Tibial nerve (tissue), 4 donors: ENCODE measurements around the gene TRIM38. TPM values are rescaled to one million over a fixed set of nuclear protein-coding genes. Genes with fewer than 3 reads are reported as not detected.

Source experiments
- DNase-seq, 2 donors: peaks; one replicate each; pipeline ENCODE4 v3.0.0-alpha.2; 2019; ENCODE audit warnings: low spot score in 2 of 2
- H3K27ac ChIP-seq, 4 donors: fragments of 200-600 bp; sonication (generic) in 3 of 4; one replicate each; pipeline ENCODE4 v1.5.1; 2017 to 2019; ENCODE audit warnings: mild to moderate bottlenecking in 1 of 4
- H3K27me3 ChIP-seq, 2 donors: fragments of 200-600 bp; sonication (generic) in 1 of 2; one replicate each; pipeline versions ENCODE4 v1.5.1 to v1.6.0; 2017 to 2019
- H3K36me3 ChIP-seq, 3 donors: fragments of 200-600 bp; sonication (generic); one replicate each; pipeline ENCODE4 v1.5.1; 2018 to 2019
- H3K4me1 ChIP-seq, 4 donors: fragments of 200-600 bp; sonication (generic) in 3 of 4; one replicate each; pipeline ENCODE4 v1.5.1; 2017 to 2019
- H3K4me3 ChIP-seq, 4 donors: fragments of 200-600 bp; sonication (generic) in 3 of 4; one replicate each; pipeline ENCODE4 v1.5.1; 2017 to 2019; ENCODE audit warnings: mild to moderate bottlenecking in 1 of 4, moderate library complexity in 1 of 4
- H3K9me3 ChIP-seq, 4 donors: fragments of 200-600 bp; sonication (generic) in 3 of 4; one replicate each; pipeline ENCODE4 v1.5.1; 2017 to 2019
- EP300 ChIP-seq, 2 donors: sonication (generic); formaldehyde crosslinking; IDR thresholded peaks; one replicate each; pipeline ENCODE4 v1.6.1; 2017; ENCODE audit warnings: antibody characterized with exemption in 2 of 2, mild to moderate bottlenecking in 1 of 2
- POLR2A ChIP-seq, 2 donors: fragments of 450-650 bp; IDR thresholded peaks; one replicate each; pipeline ENCODE4 v1.6.1; 2017; ENCODE audit warnings: antibody characterized with exemption in 2 of 2, mild to moderate bottlenecking in 2 of 2, moderate library complexity in 2 of 2
- WGBS, 2 donors: methylation state at CpG; one replicate each; pipeline ENCODE4 v1.1.5; 2018; 5-methylcytosine and 5-hydroxymethylcytosine counted together
- total RNA-seq, 4 donors: library from RNA; depleted of rRNA; stranded (reverse); fragments of >200 nt; gene quantifications; one replicate each; pipeline ENCODE4 v1.1.0, GENCODE V29; 2016
- TF ChIP-seq, protein P1 (sequence below), 5 experiments: fragments of 200-600 bp in 3 of 5; fragments of 450-650 bp in 2 of 5; sonication (generic) in 3 of 5; IDR thresholded peaks; one replicate each; pipeline ENCODE4 v1.5.1; 2016 to 2019; ENCODE audit warnings: antibody characterized with exemption in 5 of 5, mild to moderate bottlenecking in 3 of 5, moderate library complexity in 2 of 5

The TRIM38 gene
- total RNA-seq, 4 donors from 2014 or later, result 8.8 to 12.2 (median 9.5) TPM

DNA sequence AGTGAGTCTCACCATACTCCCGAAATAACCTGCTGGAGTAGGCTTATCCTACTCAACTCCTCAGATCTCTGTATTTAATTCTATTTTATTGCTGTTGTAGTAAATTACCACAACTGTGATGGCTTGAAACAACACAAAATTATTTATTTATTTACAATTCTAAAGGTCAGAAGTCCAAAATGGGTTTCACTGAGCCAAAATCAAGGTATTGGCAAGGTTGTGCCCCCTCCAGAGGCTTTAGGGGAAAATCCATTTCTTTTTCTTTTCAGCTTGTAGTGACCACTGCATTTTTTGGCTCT is 31.2 kb upstream of the TRIM38 start:
- Histone ChIP-seq H3K4me3 (no peak overlapping the region), H3K27ac (no peak overlapping the region), H3K4me1 (no peaks in the 10 kb centered on the region), H3K27me3 (no peaks in the 10 kb centered on the region), H3K9me3 (no peaks in the 10 kb centered on the region), H3K36me3 (no peaks in the 10 kb centered on the region)
- DNase-seq, result no peak
- no peak for TF ChIP-seq EP300 (IDR thresholded peaks at IDR 0.05)
- TF ChIP-seq, protein P1, sequence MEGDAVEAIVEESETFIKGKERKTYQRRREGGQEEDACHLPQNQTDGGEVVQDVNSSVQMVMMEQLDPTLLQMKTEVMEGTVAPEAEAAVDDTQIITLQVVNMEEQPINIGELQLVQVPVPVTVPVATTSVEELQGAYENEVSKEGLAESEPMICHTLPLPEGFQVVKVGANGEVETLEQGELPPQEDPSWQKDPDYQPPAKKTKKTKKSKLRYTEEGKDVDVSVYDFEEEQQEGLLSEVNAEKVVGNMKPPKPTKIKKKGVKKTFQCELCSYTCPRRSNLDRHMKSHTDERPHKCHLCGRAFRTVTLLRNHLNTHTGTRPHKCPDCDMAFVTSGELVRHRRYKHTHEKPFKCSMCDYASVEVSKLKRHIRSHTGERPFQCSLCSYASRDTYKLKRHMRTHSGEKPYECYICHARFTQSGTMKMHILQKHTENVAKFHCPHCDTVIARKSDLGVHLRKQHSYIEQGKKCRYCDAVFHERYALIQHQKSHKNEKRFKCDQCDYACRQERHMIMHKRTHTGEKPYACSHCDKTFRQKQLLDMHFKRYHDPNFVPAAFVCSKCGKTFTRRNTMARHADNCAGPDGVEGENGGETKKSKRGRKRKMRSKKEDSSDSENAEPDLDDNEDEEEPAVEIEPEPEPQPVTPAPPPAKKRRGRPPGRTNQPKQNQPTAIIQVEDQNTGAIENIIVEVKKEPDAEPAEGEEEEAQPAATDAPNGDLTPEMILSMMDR (IDR thresholded peaks at IDR 0.05), result no peak
- TF ChIP-seq POLR2A (IDR thresholded peaks at IDR 0.05), result no peak
- 70 to 73% methylated on average over 1 of the region's 1 CpG for WGBS, 2 donors

DNA sequence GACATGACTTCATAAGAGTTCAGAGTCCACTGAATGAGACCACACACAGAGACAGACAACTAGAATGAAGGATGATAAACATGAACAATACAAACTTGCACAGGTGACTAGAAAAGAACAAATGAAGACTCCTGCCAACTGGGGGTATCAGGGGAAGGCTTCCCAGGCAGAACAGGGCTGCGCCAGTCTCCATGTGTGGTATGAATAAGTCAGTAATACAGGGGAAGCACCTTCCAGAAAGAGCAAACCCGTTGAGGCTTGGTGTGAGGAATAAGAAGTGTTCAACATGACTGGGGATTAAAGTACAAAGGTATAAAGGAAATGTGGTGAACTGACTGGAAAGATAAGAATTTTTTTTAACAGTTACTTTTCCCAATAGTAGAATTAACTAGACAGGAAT is 28.4 kb upstream of the TRIM38 start:
- H3K27me3 ChIP-seq, result no peaks in the 10 kb centered on the region
- no peaks in the 10 kb centered on the region for H3K9me3 ChIP-seq
- WGBS, 2 donors, result 74 to 76% methylated on average over 2 of the region's 2 CpGs
- H3K36me3 ChIP-seq, result no peaks in the 10 kb centered on the region
- no peak overlapping the region for H3K4me3 ChIP-seq
- DNase-seq, result no peak
- H3K4me1 ChIP-seq, result no peaks in the 10 kb centered on the region
- H3K27ac ChIP-seq, result no peak overlapping the region
- TF ChIP-seq, protein P1 (IDR thresholded peaks at IDR 0.05), result no peak
- TF ChIP-seq EP300 (IDR thresholded peaks at IDR 0.05), result no peak
- TF ChIP-seq POLR2A (IDR thresholded peaks at IDR 0.05), result no peak

DNA sequence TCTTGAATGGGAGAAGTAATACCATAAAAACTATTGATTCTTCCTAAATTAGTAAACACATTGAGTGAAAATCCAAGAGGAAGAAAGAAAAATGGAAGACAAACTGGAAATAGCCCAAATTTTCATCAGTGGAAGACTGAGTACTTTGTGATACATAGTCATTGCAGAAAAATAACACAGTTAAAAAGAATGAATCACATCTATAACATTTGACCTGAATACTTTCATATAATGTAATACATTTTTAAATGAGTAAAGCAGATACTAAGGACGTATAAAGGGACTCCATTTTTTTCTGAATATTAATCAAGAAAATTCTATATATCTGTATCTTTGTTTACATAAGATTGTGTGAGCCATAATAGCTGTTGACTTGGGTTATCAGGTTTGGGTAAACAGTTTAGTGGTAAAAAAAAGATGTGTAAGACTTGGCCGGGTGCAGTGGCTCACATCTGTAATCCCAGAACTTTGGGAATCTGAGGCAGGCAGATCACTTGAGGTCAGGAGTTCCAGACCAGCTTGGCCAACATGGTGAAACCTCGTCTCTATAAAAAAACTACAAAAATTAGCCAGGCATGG is 27.8 kb upstream of the TRIM38 start:
- Histone ChIP-seq H3K36me3 (no peaks in the 10 kb centered on the region), H3K9me3 (no peaks in the 10 kb centered on the region), H3K27me3 (no peaks in the 10 kb centered on the region), H3K4me1 (no peaks in the 10 kb centered on the region), H3K27ac (no peak overlapping the region), H3K4me3 (no peak overlapping the region)
- 67 to 77% methylated on average over 3 of the region's 3 CpGs for WGBS, 2 donors
- no peak for DNase-seq
- TF ChIP-seq, protein P1 (IDR thresholded peaks at IDR 0.05), result no peak
- no peak for TF ChIP-seq EP300 (IDR thresholded peaks at IDR 0.05)
- TF ChIP-seq POLR2A (IDR thresholded peaks at IDR 0.05), result no peak

DNA sequence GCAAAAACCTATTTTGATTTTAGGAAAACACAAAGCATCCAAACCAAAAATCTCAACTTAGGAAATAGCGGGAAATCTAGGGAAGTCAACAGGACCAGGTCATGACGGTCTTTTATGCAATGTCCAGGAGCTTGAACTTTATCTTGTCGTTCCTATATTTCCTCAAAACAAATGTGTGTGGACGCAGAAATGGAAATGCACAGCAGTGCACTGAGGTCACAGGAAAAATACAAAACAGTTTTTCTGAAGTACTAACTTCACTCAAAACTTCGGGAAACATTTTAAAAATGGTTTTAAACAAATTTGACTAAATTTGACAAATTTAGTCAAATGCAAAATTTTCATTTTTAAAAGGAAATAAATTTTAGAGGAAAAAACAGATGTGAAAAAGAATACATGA is 26.6 kb upstream of the TRIM38 start:
- Histone ChIP-seq H3K27me3 (no peaks in the 10 kb centered on the region), H3K4me1 (no peaks in the 10 kb centered on the region), H3K9me3 (no peaks in the 10 kb centered on the region), H3K4me3 (no peak overlapping the region), H3K36me3 (no peaks in the 10 kb centered on the region), H3K27ac (no peak overlapping the region)
- no peak for DNase-seq
- TF ChIP-seq EP300 (IDR thresholded peaks at IDR 0.05) (no peak), POLR2A (IDR thresholded peaks at IDR 0.05) (no peak)
- TF ChIP-seq, protein P1 (IDR thresholded peaks at IDR 0.05), result no peak
- 88 to 92% methylated on average over 5 of the region's 5 CpGs for WGBS, 2 donors

DNA sequence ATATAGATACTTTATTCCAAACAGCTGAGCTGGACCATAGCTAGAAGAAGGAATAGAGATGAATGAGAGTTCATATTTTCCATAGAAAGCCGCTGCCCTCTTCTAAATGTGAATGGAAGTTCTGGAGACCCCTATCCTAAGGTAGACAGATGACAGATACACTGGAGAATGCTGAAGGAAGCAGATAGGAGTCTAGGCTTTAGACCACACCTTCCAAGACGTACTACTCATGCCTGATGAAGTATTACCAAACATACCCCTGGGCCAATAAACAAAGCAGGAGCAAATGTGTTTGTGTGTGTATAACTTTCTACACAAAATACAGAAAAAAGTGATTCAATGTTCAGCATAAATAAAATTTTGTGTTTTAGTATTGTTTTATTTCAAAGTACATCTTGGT is 23.0 kb upstream of the TRIM38 start:
- Histone ChIP-seq H3K27ac (no peak overlapping the region), H3K36me3 (no peaks in the 10 kb centered on the region), H3K9me3 (no peaks in the 10 kb centered on the region), H3K4me1 (no peaks in the 10 kb centered on the region), H3K27me3 (no peaks in the 10 kb centered on the region), H3K4me3 (no peak overlapping the region)
- no peak for DNase-seq
- WGBS, 2 donors, result 73 to 80% methylated on average over 2 of the region's 2 CpGs
- TF ChIP-seq EP300 (IDR thresholded peaks at IDR 0.05) (no peak), POLR2A (IDR thresholded peaks at IDR 0.05) (no peak)
- TF ChIP-seq, protein P1 (IDR thresholded peaks at IDR 0.05), result no peak
